GM18517 (cell line): ENCODE results near the gene PURA.
A peak's percentile ranks its signal among the peaks of the same experiment; 100 is the strongest.

Experiments used
- ATAC-seq: cut with Tn5 transposase; IDR thresholded peaks from one replicate; pipeline ENCODE4 v1.9.1; 2021; ENCODE audit warnings: mild to moderate bottlenecking, moderate library complexity; ENCODE audit not compliant: unreplicated experiment

Gene PURA

DNA sequence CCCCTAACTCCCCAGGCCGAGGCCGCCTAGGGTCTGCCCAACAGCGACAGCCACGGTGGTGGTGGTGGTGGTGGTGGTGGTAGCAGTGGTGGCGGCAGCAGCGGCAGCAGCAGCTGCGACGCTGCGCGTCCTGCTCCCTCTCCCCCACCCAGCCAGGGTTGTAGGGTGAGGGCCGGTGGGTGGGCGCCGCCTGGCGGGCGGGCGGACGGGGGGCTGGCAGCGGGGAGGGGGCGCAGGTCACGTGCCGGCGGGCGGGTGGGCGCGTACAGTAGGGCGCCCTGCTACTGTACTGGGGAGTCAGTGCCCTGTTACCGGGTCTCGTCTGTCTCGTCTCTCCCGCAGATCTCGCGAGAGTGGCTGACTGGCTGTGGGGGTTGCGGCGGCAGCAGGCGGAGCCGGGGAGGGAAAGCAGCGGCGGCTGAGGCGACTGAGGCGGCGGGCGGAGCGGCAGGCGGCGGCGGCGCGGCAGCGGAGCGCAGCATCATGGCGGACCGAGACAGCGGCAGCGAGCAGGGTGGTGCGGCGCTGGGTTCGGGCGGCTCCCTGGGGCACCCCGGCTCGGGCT lies at the start of gene PURA:
TSS of gene PURA (plus strand) at position 411 of the 565 bp plus-strand sequence. CDS start at position 484, 73 bp downstream.
- ATAC-seq, result peak; percentile 83

DNA sequence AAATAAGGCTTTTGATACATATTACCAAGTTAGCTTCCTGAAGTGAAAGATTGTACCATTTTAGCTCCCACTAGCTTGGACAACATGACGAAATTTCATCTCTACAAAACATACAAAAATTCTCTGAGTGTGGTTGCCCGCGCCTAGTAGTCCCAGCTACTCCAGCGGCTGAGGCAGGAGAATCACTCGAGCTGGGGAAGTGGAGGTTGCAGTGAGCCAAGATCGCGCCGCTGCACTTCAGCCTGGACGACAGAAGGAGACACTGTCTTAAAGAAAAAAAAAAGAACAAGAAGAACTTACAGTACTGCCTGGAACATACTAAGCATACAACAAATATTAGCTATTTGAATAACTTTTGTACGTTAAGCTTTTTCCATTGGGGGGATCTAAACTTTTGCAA lies 41.1 kb upstream of the PURA start:
- ATAC-seq, result no peak

DNA sequence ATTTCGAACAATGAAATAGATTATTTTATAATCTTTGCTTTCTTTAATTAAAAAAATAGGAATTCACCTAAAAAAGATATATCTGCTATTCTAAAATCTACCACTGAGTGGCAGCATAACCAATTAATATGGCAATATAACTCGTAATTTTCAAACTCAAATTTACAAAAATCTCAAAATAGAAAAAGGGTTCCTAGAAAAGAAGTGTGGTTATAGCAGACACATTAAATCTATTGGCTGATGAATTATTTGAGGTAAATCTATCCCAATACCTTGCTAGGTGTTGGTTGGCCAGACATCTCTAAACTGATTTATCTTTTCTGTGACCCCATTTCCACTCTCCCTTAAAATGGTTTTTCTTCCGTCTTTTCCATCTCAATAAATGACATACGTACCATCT lies 40.6 kb upstream of the PURA start:
- no peak for ATAC-seq

DNA sequence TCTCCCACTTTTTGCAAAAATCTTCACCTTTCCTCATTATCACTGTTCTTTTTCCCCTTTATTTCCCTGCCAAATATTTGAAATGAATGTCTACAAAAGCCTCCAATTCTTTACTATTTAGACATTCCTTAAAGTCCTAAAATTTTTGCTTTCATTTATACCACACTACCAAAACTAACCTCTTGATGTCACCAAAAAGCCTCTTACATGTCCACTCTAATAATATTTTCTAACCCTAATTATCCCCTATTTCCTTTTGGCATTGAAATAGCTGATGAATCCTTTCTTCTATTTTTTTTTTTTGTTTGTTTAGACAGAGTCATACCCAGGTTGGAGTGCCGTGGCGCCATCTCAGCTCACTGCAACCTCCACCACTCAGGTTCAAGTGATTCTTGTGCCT lies 38.5 kb upstream of the PURA start:
- no peak for ATAC-seq

DNA sequence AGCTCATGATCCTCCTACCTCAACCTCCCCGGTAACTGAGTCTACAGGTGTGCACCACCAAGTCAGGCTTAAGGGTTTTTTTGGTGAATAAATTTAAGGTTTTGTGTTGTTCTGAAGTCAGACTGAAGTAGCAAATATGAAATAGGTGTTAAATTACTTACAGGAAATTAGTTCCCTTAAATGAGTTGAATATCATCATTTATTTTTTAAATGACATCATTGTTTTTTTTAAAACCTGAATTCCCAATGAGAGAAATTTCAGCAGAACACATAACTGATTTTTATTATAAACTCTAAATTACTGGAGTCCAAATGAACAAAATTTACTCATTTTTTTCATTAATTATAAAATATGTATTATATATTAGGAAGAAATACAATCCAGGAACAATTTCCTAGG lies 37.8 kb upstream of the PURA start:
- no peak for ATAC-seq

DNA sequence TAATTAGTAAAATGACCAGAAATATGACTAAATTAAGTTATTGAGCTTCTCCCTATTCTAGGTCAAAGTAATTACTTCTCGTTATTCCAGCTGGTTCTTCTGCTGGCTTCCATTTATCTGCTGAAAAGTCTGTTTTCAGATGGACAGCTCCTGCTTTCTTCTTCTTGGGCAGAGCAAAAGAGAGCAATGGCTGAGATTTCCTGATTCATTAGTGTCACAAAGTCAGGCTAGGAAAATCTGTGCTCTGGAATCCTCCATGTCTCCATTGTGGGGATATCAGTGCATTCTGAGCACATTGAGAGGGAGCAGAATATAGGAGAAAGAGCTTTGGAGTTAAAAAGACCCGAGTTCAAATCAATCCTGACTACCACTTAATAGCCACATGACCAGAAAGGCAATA lies 37.1 kb upstream of the PURA start:
- ATAC-seq, result no peak

DNA sequence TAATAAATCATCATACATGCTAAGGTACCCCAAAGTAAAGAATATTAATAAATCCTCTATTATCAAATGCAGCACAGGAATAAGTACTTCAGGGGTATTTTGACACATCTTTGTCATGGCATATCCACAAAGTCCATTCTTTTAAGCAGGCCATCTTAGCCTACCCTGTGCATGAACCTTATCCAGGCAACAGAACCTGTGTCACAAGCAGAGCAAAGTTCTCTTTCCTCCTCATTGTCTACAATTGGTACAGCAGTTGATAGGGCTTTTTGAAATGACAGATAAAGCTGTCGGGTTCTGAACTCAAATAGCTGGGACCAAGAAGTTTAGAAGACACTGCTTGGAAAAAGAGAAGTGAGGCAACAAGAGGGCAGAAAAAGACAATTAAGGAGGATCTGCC lies 30.8 kb upstream of the PURA start:
- no peak for ATAC-seq

DNA sequence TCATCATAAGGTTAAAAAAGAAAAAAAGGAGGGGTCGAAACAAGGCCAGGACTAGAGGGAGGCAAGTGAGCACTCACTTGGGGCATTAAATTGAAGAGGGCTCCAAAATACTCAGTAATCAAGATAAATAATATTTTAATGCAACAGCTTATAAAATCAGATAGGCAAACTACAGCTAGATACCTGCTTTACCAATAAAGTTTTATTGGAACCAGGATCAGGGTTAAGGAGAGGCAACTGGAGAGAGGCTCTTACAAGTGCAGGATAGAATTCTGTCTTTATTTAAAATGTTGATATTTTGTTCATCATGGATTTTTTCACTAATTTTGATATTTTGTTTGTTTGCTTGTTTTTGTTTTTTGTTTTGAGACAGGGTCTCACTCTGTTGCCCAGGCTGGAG lies 30.3 kb upstream of the PURA start:
- ATAC-seq, result no peak

DNA sequence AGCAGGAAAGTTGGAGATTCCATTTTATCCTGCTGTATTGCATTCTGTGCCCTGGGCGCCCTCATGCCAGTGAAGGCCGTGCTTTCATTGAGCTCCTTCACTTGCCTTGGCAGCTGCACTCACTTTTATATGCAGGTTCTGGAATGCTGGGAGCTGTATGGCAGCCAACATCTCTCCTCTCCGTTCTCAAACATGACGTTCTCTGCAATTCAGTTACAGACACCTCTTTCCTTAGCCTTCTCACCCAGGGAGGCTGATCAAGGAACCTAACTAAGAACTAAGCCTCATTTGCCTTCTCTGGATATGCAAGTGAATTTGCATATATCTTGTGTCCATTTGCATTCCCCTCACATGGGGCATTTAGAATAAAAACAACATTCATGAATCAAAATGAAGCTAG lies 29.4 kb upstream of the PURA start:
- ATAC-seq, result no peak

DNA sequence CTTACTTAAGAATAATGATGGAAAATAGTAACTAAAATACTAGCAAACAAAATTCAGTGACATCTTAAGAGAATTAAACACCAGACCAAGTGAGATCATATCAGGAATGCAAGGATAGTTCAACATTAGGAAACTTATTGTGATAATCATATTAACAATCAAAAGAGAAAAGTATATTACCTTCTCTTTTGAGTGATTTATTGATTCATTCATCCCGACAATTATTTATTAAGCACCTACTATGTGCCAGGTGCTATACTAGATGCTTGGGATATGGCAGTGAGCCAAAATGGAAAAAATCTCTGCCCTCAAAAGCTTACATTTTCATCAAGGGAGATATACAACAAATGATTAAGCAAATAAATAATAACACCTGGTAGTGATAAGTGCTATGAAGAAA lies 23.7 kb upstream of the PURA start:
- no peak for ATAC-seq

DNA sequence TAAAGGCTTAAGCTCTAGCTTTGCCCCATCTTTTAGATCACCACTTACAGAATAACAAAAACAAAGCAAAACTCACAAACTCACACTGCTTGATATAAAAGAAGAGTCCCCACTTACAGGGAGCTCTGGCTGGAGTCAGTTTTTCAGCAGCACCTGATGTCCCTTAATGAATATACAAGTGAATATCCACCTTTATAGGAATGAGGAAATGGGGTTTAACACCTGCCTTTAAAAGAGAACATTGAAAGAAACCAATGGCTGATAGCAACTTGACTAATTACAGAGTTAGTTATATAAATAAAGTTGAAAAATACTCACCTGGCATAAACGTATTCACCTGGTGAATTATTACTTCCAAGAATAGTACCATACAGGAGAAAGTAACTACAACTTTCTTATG lies 20.7 kb upstream of the PURA start:
- no peak for ATAC-seq

DNA sequence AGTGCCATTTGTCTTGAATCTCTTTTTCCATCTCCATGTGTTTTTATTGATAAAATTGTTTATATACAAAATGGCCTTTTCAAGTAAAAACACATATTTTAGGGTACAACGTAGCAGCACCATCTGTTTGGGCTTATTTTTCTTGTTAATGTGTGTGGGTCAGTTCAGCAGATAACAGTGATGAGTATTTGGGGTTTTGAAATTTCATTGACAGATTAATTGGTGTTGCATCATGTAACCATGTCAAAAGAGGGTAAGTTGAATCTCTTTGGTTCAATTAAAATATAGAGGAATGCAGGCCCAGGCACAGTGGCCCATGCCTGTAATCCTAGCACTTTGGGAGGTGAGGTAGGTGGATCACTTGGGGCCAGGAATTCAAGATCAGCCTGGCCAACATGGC lies 20.0 kb upstream of the PURA start:
- no peak for ATAC-seq

DNA sequence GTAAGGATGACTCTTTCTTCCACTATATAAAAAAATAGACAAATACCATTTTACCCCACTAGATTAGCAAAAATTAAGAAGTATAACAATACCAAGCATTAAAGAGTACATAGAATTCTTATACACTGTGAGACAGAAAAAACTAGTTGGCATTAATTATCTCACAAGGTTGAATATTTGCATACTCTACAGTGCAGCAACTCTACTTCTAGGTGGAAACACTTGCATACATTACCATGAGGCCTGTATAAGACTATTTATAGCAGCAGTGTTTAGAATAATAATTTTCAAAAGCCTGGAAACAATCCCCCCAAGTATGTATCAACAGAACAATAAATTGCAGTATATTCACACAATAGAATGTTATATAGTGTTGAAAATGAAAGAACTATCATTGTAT lies 19.0 kb upstream of the PURA start:
- no peak for ATAC-seq

DNA sequence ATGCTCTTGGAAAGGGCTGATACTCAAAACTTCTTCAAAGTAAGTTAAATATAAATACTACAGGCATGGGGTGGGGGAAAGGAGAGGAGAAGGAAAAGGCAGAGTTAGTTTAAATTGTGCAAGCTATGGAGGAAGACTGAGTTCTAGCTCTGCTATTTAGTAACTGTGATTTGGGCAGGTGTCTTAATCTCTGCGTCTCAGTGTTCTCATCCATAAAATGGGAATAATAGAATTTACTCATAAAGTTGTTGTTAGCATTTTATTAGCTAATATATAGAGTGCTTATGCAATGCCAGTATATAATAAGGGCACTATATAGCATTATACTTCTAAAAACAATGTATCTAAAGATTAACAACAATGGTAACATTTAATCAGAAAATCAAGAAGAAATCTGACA lies 12.7 kb upstream of the PURA start:
- no peak for ATAC-seq

DNA sequence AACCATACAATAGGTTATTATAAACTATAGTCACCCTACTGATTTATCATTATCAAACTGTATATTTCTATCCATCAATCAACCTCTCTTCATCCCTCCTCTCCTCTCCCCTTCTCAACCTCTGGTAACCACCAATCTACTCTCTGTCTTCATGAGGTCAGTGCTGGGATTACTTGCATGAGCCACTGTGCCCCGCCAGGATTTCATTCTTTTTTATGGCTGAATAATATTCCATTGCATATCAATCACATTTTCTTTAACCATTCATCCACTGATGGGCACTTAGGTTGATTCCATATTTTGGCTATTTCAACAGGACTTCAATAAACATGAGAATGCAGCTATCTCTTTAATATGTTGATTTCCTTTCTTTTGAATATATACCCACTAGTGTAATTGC lies 10.8 kb upstream of the PURA start:
- ATAC-seq, result no peak

DNA sequence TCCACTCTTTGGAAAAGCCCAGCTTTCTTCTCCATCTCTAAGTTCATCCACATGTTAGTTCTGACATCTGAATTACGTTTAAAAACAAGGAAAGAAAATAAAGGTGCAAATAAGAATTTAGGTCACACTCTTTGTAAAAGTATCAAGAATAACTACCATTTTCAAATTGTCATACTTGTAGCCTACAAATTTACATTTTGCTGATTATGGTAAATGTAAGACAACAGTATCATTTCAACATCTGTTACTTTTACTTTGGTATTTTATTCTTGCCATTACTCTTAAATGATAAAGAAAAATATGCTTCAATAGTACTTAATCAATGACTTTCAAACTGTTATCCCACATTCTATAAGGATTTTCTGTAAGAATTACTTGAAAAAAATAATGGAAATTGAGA lies 9.8 kb upstream of the PURA start:
- no peak for ATAC-seq

DNA sequence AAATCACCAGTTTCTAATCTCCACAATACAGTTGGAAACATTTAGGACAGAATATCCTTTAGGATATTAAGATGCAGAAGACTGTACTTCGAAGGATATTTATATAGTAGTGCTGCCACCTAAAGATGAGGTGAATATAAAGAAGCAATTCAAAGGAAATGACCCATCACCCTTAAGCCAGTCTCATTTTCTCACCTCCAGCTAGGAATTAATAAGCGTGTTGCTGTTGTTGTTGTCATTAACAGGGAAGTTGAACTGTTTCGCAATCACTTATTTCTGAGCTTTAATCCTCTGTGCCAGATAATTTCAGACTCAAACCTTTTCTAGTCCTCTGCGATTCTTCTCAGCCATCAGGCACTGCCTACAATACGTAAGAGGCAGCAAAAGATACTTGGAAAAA lies 7.8 kb upstream of the PURA start:
- ATAC-seq, result no peak

DNA sequence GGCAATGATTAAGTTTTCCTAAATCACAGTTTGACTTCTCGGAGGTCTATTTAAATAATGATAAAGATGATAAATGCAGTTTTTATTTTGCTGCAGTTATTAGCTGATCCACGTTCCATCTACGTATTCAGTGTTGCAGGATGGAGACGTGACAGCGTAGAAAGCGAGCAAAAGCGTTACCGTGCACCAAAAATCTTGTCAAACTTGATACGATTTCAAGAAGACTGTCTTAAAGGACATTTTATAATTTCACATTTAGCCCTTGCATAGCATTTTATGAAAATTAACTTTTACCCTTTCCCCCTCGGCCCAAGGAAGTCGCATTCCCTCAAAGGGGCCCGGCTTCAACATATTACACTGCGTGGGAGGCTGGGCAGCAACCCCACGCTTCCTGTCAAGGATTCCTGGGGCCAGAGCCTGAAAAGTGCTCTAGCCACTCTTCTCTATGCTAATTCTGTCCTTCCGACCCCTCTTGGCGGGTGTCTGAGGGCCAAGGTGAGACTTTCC lies 7.1 kb upstream of the PURA start:
- no peak for ATAC-seq

DNA sequence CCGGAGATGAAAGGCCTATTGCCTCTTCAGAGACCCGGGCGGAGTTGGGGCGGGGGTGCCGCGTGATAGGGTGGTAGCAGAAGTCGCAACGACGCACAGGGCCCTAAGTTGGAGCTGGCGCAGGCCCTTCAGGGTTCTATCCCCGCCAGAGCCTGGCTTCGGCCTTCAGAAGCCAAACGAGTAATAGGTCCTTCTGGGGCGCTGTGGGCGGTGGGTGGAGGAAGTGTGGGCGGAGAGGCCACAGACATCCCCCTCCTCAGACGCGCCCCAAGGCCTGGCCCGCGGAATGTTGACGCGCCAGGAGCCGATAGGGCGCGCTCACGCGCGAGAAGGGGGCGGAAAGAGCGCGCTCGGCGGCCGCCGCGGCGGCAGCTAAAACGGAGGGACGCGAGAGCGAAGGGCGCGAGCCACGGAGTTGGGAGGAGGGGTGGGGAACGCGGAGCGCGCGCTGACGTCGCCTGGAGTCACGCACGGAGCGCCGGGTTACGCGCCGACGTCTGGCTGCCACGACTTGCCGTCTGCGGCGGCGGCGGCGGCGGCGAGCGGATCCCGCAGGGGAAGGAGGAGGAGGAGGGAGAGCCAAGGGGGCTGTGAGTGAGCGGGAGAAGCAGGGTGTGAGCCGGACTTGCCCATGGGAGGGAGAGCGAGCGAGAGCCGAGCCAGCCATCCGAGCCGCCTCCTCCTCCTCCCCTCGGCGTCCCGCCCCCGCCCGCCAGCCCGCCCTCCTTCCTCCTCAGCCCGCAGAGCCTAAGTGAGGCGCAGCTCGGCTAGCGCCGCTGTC lies 6.4 kb upstream of the PURA start:
- ATAC-seq, result peak; percentile 87

DNA sequence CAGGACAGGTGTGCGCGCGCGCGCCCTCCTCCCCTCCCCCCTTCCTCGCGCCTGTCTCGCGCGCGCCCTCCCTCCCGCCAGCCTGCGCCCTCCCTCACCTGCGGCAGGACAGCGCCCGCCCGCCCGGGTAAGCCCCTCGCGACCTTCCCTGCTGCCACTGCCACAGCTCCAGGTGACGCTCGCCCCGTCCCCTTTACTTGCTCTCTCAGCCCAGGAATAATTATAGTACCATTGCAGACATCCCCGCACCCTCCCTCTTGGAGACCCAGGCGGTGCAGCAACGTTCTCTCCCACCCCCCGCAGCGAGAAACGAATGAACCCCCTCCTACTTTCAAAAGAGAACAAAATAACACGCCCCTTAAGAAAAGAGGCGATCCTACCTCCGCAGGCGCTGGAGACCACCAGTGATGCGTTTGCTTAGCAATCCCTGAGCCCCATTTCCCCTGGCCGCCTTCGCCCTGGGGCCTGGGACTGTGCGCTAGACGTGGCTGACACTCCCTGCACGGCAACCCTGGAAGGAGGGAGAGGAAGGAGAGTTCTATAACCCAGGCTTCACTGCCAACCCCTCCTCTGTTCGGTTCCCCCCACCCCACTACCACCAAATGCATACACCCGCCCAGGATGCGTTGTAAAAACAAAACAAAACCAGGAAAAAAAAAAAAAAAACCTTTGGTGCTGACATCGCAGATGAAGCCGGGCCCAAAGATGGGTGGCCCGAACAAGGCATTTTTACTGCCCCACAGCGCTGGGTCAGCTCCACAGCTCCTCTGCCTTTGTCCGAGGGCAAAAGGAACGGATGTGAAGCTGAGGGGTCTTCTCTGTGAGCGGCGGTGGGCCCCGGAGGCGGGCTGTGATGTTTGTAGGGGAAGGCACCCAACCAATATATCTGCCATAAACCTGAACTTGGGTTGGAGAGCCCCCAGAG lies 5.6 kb upstream of the PURA start:
- no peak for ATAC-seq

DNA sequence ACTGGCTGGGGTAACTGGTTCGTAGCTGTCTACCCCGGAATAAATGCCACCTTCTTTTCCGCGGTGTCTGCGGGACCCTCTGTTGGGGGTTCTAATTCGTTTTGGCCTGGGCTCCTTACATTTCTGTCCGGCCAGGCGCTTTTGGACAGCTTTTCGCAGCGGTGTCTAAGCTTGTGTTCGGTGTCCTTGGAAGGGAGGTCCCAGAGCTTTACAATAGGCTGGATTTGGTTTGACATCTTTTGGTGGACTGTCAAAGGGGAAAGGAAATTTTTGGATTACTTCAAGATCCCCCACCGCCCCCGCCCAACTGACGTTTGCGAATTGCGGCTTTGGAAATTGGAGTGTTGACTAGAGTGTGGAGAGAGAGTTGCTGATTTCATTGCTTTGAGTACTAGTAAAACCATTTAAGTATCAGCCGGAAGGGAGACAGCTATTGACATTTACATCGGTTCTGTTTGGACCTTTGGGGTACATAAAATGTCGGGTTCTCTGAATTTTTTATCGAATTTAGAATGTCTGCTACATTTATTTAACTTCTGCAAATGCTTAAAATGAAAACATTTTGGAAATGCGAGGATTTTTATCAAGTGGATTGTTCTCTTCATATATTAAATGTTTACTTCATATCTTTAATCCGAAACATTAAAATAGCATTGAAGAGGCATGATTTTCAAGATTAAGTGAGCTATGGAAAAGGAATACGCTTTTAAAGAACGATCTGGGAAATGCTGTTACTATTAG lies 4.7 kb upstream of the PURA start:
- ATAC-seq, result no peak
